K562 (cell line): Measurements from ENCODE around the gene CHST7. TPM values are rescaled to one million over a fixed set of nuclear protein-coding genes. Genes with fewer than 3 reads are reported as not detected.

Experiments
- ATAC-seq: fragments of 200-7000 bp; cut with Tn5 transposase; 3 replicates; pipeline ENCODE4 v1.9.1; 2020; ENCODE audit warnings: moderate library complexity
- BruUV-seq: library from RNA; stranded (reverse); fragments of 400-500 nt; replicated peaks from 2 replicates; lab custom pipeline; 2021; lab: Mats Ljungman, UMichigan
- CTCF ChIA-PET: fragments of 300-600 bp; formaldehyde crosslinking; extraction: SDS; loops from one replicate; lab custom pipeline; 2021; ENCODE audit warnings: low intra/inter-chr PET ratio; lab: Yijun Ruan, JAX
- POLR2A ChIA-PET: fragments of 300-600, 350-650 bp; sonication (Branson Sonifier 250); formaldehyde crosslinking; extraction: SDS; loops from one replicate; lab custom pipeline; 2021; ENCODE audit warnings: antibody characterized with exemption, inconsistent platforms; lab: Yijun Ruan, JAX
- DNase-seq, 4 experiments: peaks; one replicate each; pipeline versions ENCODE4 v3.0.0 to v3.0.0-alpha.2; 2011 to 2018; ENCODE audit warnings: low spot score in 3 of 4, mixed read lengths in 3 of 4; ENCODE audit errors: extremely low read depth in 1 of 4
- FAIRE-seq: peaks from 2 replicates; lab custom pipeline; 2011; peaks lifted over from hg19 to GRCh38; lab: Jason Lieb, UNC
- H2AFZ ChIP-seq: 2 replicates; pipeline ENCODE4 v1.6.0; 2011; ENCODE audit warnings: low read depth, low read length, control low read depth, inconsistent platforms
- H3K27ac ChIP-seq: fragments of 200-600 bp; 3 replicates; pipeline ENCODE4 v1.8.0; 2011; ENCODE audit warnings: low read depth, mild to moderate bottlenecking, control low read depth, inconsistent platforms, low read length, moderate library complexity, mixed read lengths; ENCODE audit errors: extremely low read depth
- H3K27me3 ChIP-seq, 2 experiments: fragments of 300-600 bp in 1 of 2; 2 replicates in 1 of 2; 3 replicates in 1 of 2; pipeline versions ENCODE4 v1.6.0 to v1.8.0; 2011; ENCODE audit warnings: inconsistent platforms in 2 of 2, low read length in 2 of 2, mild to moderate bottlenecking in 1 of 2, mixed read lengths in 1 of 2, moderate library complexity in 1 of 2; ENCODE audit not compliant: control insufficient read depth in 2 of 2, insufficient read depth in 2 of 2
- H3K36me3 ChIP-seq: fragments of 300-600 bp; 3 replicates; pipeline ENCODE4 v1.8.0; 2011; ENCODE audit warnings: mild to moderate bottlenecking, low read length, inconsistent platforms; ENCODE audit not compliant: control insufficient read depth, insufficient read depth
- H3K4me1 ChIP-seq, 2 experiments: fragments of 200-600 bp in 1 of 2; replicated peaks in 1 of 2; 2 replicates in 1 of 2; 3 replicates in 1 of 2; pipeline versions ENCODE4 v1.5.1 to v1.8.0; 2011; ENCODE audit warnings: inconsistent platforms in 2 of 2, low read length in 2 of 2, mild to moderate bottlenecking in 1 of 2, mixed read lengths in 1 of 2, moderate library complexity in 1 of 2; ENCODE audit not compliant: control insufficient read depth in 2 of 2, insufficient read depth in 2 of 2
- H3K4me2 ChIP-seq: 2 replicates; pipeline ENCODE4 v1.6.1; 2011; ENCODE audit warnings: low read length, control low read depth, inconsistent platforms, mixed read lengths; ENCODE audit not compliant: insufficient read depth
- H3K4me3 ChIP-seq: fragments of 200-600 bp; sonication (generic), shearing (Covaris generic); 2 replicates; pipeline ENCODE4 v1.5.1; 2016; ENCODE audit warnings: control low read depth, inconsistent platforms
- H3K79me2 ChIP-seq: fragments of 200-600 bp; 3 replicates; pipeline ENCODE4 v1.8.0; 2011; ENCODE audit warnings: low read length, inconsistent platforms; ENCODE audit not compliant: control insufficient read depth, insufficient read depth
- H3K9ac ChIP-seq, 2 experiments: 2 replicates each; pipeline versions ENCODE4 v1.6.0 to v1.6.1; 2011; ENCODE audit warnings: low read depth in 2 of 2, low read length in 2 of 2, control low read depth in 1 of 2, inconsistent platforms in 1 of 2, mild to moderate bottlenecking in 1 of 2, mixed read lengths in 1 of 2; ENCODE audit not compliant: insufficient read depth in 1 of 2
- H3K9me1 ChIP-seq: one replicate; pipeline ENCODE4 v1.6.0; 2011; ENCODE audit warnings: inconsistent platforms, mild to moderate bottlenecking, low read length, moderate library complexity; ENCODE audit not compliant: control insufficient read depth, insufficient read depth
- H3K9me3 ChIP-seq: replicated peaks from 2 replicates; pipeline ENCODE4 v1.5.1; 2011; ENCODE audit warnings: low read depth, low read length, inconsistent platforms; ENCODE audit not compliant: control insufficient read depth, insufficient read depth
- H4K20me1 ChIP-seq: replicated peaks from 2 replicates; pipeline ENCODE4 v1.6.1; 2011; ENCODE audit warnings: low read length, inconsistent platforms, mixed read lengths; ENCODE audit not compliant: control insufficient read depth, insufficient read depth
- DEAF1 ChIP-seq: fragments of 450-650 bp; formaldehyde crosslinking; IDR thresholded peaks from 2 replicates; pipeline ENCODE4 v1.4.0; 2020; ENCODE audit warnings: mild to moderate bottlenecking, moderate library complexity
- EGR1 ChIP-seq: fragments of 450-650 bp; conservative IDR thresholded peaks from 2 replicates; pipeline ENCODE4 v1.6.1; 2017; ENCODE audit warnings: mild to moderate bottlenecking
- ETV6 ChIP-seq, 3 experiments: fragments of 150-350 bp in 1 of 3; sonication (generic) in 1 of 3; formaldehyde crosslinking in 1 of 3; IDR thresholded peaks; 2 replicates each; pipeline versions ENCODE4 v1.6.1 to v1.8.0; 2014 to 2022; ENCODE audit warnings: borderline replicate concordance in 2 of 3, low read depth in 2 of 3, antibody characterized with exemption in 1 of 3, low read length in 1 of 3, mild to moderate bottlenecking in 1 of 3, missing genetic modification reagents in 1 of 3
- GATAD2A ChIP-seq: fragments of 450-650 bp; IDR thresholded peaks from 2 replicates; pipeline ENCODE4 v1.6.1; 2017
- KLF1 ChIP-seq: fragments of 450-650 bp; IDR thresholded peaks from 2 replicates; pipeline ENCODE4 v1.6.1; 2016; ENCODE audit warnings: missing genetic modification characterization, missing compliant biosample characterization
- LARP7 ChIP-seq: fragments of 450-650 bp; IDR thresholded peaks from 2 replicates; pipeline ENCODE4 v1.6.1; 2016
- MTF1 ChIP-seq: fragments of 250-450 bp; sonication (Bioruptor Pico); IDR thresholded peaks from 2 replicates; pipeline ENCODE4 v1.9.0; 2021; ENCODE audit warnings: moderate library complexity, mild to moderate bottlenecking, inconsistent platforms, borderline replicate concordance
- SMARCE1 ChIP-seq: fragments of 450-650 bp; IDR thresholded peaks from 2 replicates; pipeline ENCODE4 v1.7.1; 2016; ENCODE audit warnings: mild to moderate bottlenecking
- ZNF79 ChIP-seq: fragments of 250-450 bp; sonication (Bioruptor Pico); IDR thresholded peaks from 2 replicates; pipeline ENCODE4 v1.4.0; 2020; ENCODE audit warnings: low read depth, mild to moderate bottlenecking, moderate library complexity
- WGBS: fragments of 100-300 bp; shearing (Covaris generic); methylation state at CpG from one replicate; pipeline ENCODE4 v1.1.6; 2016; ENCODE audit warnings: low coverage, mixed read lengths; ENCODE audit not compliant: insufficient coverage; ENCODE audit errors: missing lambda C conversion rate; 5-methylcytosine and 5-hydroxymethylcytosine counted together
- in situ Hi-C: fragments of 300-500 bp; cut with MboI; formaldehyde crosslinking; loops from 4 replicates; pipeline ENCODE4 v1.15.0; 2018; ENCODE audit warnings: inconsistent platforms, mixed read lengths
- intact Hi-C: fragments of 100-400 bp; cut with micrococcal nuclease; formaldehyde crosslinking; loops from 2 replicates; pipeline ENCODE4 v1.14.2; 2022
- polyA plus RNA-seq, 8 experiments: library from polyadenylated mRNA; depleted of rRNA in 4 of 8; stranded (reverse) in 5 of 8; unstranded in 3 of 8; fragments of >200 nt; fragmentation: Nextera tagmentation in 2 of 8; fragmentation: Illumina TruSeq in 1 of 8; extraction: Ambion mirVana in 2 of 8; extraction: Trizol in 1 of 8; gene quantifications; 2 replicates each; pipeline versions ENCODE4 v1.2.1 to v1.2.3, GENCODE V29; 2011 to 2014; ENCODE audit warnings: inconsistent platforms in 1 of 8, missing spikeins in 1 of 8
- total RNA-seq, 7 experiments: library from RNA; depleted of rRNA in 6 of 7; stranded (reverse); fragments of >200 nt in 6 of 7; fragmentation: Illumina TruSeq in 2 of 7; extraction: Trizol in 2 of 7; gene quantifications; 2 replicates each; pipeline versions ENCODE4 v1.2.1 to v1.2.3, GENCODE V29; 2011 to 2021; ENCODE audit warnings: low replicate concordance in 1 of 7
- TF ChIP-seq, protein P1 (sequence below): sonication (generic); formaldehyde crosslinking; IDR thresholded peaks from 2 replicates; pipeline ENCODE4 v1.8.1; 2023; ENCODE audit warnings: mild to moderate bottlenecking, missing genetic modification reagents

Gene CHST7
- total and polyA plus RNA-seq, 9 of the 15 experiments (the other 6 are each of a cell fraction or from before 2014, with no cell fraction given), result 0.04 to 0.41 (median 0.09) TPM; not detected in 2

- TF ChIP-seq MTF1 (CRISPR knock-in tag) (no peak), EGR1 (no peak), SMARCE1 (no peak), ETV6 (IDR thresholded peaks at IDR 0.05; ENCODE audit: borderline replicate concordance in 1 of 2, low read depth in 2 of 2, low read length in 1 of 2) (no peak), ETV6 (CRISPR knock-in tag; IDR thresholded peaks at IDR 0.05; ENCODE audit: borderline replicate concordance) (no peak)
Observed at GRCh38 chrX:46569621-46570020, 3.9 kb upstream of the CHST7 start (continued).

- ATAC-seq (no peak), DNase-seq (no peak), FAIRE-seq (no peak)
- H2AFZ ChIP-seq, result no peak overlapping the region
- no peak overlapping the region for H3K27ac ChIP-seq
- in situ Hi-C loops, result no loop called here
- H3K9ac ChIP-seq, result no peak overlapping the region
- intact Hi-C loops, result no loop called here
- POLR2A ChIA-PET, result no interaction called here
- H3K4me1 ChIP-seq, result no peaks in the 10 kb centered on the region; a peak in 1 of 5 replicates
- no peaks in the 10 kb centered on the region for H4K20me1 ChIP-seq
- H3K4me2 ChIP-seq, result no peak overlapping the region
- no peaks in the 10 kb centered on the region for H3K36me3 ChIP-seq
- CTCF ChIA-PET, result no interaction called here
- no peaks in the 10 kb centered on the region for H3K9me3 ChIP-seq
- WGBS, result 15% methylated on average over 7 of the region's 10 CpGs
- no TSS peak for BruUV-seq
- no peaks in the 10 kb centered on the region for H3K9me1 ChIP-seq
- H3K27me3 ChIP-seq, result no peaks in the 10 kb centered on the region
- TF ChIP-seq, protein P1, sequence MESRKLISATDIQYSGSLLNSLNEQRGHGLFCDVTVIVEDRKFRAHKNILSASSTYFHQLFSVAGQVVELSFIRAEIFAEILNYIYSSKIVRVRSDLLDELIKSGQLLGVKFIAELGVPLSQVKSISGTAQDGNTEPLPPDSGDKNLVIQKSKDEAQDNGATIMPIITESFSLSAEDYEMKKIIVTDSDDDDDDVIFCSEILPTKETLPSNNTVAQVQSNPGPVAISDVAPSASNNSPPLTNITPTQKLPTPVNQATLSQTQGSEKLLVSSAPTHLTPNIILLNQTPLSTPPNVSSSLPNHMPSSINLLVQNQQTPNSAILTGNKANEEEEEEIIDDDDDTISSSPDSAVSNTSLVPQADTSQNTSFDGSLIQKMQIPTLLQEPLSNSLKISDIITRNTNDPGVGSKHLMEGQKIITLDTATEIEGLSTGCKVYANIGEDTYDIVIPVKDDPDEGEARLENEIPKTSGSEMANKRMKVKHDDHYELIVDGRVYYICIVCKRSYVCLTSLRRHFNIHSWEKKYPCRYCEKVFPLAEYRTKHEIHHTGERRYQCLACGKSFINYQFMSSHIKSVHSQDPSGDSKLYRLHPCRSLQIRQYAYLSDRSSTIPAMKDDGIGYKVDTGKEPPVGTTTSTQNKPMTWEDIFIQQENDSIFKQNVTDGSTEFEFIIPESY (CRISPR knock-in tag), result no peak
- TF ChIP-seq GATAD2A, result no peak
- no peak for TF ChIP-seq ZNF79 (CRISPR knock-in tag)
- TF ChIP-seq DEAF1 (CRISPR knock-in tag), result no peak
- no peak for TF ChIP-seq LARP7
- TF ChIP-seq KLF1 (tag), result no peak
- no peak overlapping the region for H3K4me3 ChIP-seq
- no peaks in the 10 kb centered on the region for H3K79me2 ChIP-seq
Observed at GRCh38 chrX:46571423-46572339, 1.9 kb upstream of the CHST7 start.
